Esophagus mucosa (tissue), 1 donor: ENCODE measurements around the gene CLCNKA. TPM values are rescaled to one million over a fixed set of nuclear protein-coding genes. Genes with fewer than 3 reads are reported as not detected.
A peak's percentile ranks its signal among the peaks of the same experiment; 100 is the strongest.
"Not testable (repeated sequence)": the region's sequence is repeated elsewhere in the genome, so short reads cannot be mapped to it uniquely, and the experiment has no call there.

Experiments
- ATAC-seq: fragments of 200-7000 bp; cut with Tn5 transposase; one replicate; pipeline ENCODE4 v1.9.1; 2020
- total RNA-seq: library from RNA; stranded (reverse); gene quantifications from one replicate; pipeline ENCODE4 v1.2.4, GENCODE V29; 2023
- donor health status: DM: yes; HTN: yes; CAD: no.

Gene CLCNKA
- total RNA-seq, 1 donor from 2014 or later: 0.08 TPM

- peak; percentile 9 for ATAC-seq
These were observed 4.2 kb upstream of the CLCNKA start, which contains the start of gene HSPB7 for GRCh38 chr1:16017461-16018303. Gene HSPB7, minus strand, starts transcription at chr1:16018043. Its CDS starts 80 bp downstream, at chr1:16017963.

GRCh38 chr1:16018308-16018707 is 3.5 kb upstream of the CLCNKA start:
- ATAC-seq: no peak

GRCh38 chr1:16018749-16019643 is 2.8 kb upstream of the CLCNKA start:
- ATAC-seq: no peak

GRCh38 chr1:16019644-16020277 is 2.1 kb upstream of the CLCNKA start:
- ATAC-seq: no peak

- ATAC-seq: no peak
These were observed 1.5 kb upstream of the CLCNKA start for GRCh38 chr1:16020325-16020724.

GRCh38 chr1:16020878-16021277 is 958 bp upstream of the CLCNKA start:
- ATAC-seq: not testable (repeated sequence)

GRCh38 chr1:16022393-16022792 is 557 bp downstream of the CLCNKA start:
- ATAC-seq: no peak

GRCh38 chr1:16023050-16023653 is 1.3 kb downstream of the CLCNKA start:
- ATAC-seq: no peak

- ATAC-seq: not testable (repeated sequence)
These were observed 4.5 kb downstream of the CLCNKA start for GRCh38 chr1:16026302-16026701.

- ATAC-seq: no peak
These were observed 5.1 kb downstream of the CLCNKA start for GRCh38 chr1:16026723-16027484.

- no peak for ATAC-seq
These were observed 6.6 kb downstream of the CLCNKA start for GRCh38 chr1:16028237-16029002.

GRCh38 chr1:16029003-16029268 is 7.1 kb downstream of the CLCNKA start:
- ATAC-seq: not testable (repeated sequence)

- no peak for ATAC-seq
These were observed 7.5 kb downstream of the CLCNKA start for GRCh38 chr1:16029288-16029687.

- ATAC-seq: no peak
These were observed 9.7 kb downstream of the CLCNKA start for GRCh38 chr1:16031551-16031950.

- ATAC-seq: peak; percentile 79
These were observed 10.7 kb downstream of the CLCNKA start for GRCh38 chr1:16032388-16033102.

- ATAC-seq: not testable (repeated sequence)
These were observed 11.3 kb downstream of the CLCNKA start for GRCh38 chr1:16033103-16033632.

GRCh38 chr1:16036461-16036860 is 14.6 kb downstream of the CLCNKA start:
- not testable (repeated sequence) for ATAC-seq

- no peak for ATAC-seq
These were observed 16.7 kb downstream of the CLCNKA start for GRCh38 chr1:16038620-16038912.

GRCh38 chr1:16039871-16040270 is 18.0 kb downstream of the CLCNKA start:
- not testable (repeated sequence) for ATAC-seq

GRCh38 chr1:16041200-16041599 is 19.4 kb downstream of the CLCNKA start:
- no peak for ATAC-seq
